OCI-LY3 (cell line): ENCODE data around the gene CKB.

ENCODE experiments used
- H2AFZ ChIP-seq: fragments of 200-600, 300-600 bp; shearing (Covaris generic); 2 replicates; pipeline ENCODE4 v1.6.0; 2014; ENCODE audit warnings: antibody characterized with exemption, low read depth, low read length
- H3K27ac ChIP-seq: fragments of 200-600, 300-600 bp; sonication (generic); 2 replicates; pipeline ENCODE4 v1.5.1; 2014; ENCODE audit warnings: mild to moderate bottlenecking, low read length, moderate library complexity, mixed read lengths
- H3K27me3 ChIP-seq: fragments of 200-600, 300-600 bp; sonication (generic); 2 replicates; pipeline ENCODE4 v1.6.1; 2014; ENCODE audit warnings: low read depth, low read length, mixed read lengths
- H3K36me3 ChIP-seq: fragments of 200-600, 300-600 bp; sonication (generic); replicated peaks from 2 replicates; pipeline ENCODE3; 2014; ENCODE audit warnings: low read depth, low read length, mixed read lengths
- H3K4me1 ChIP-seq: fragments of 300-600, 200-600 bp; sonication (generic); 2 replicates; pipeline ENCODE4 v1.6.1; 2014; ENCODE audit warnings: low read length, mixed read lengths
- H3K4me2 ChIP-seq: fragments of 200-600, 300-600 bp; sonication (generic); 2 replicates; pipeline ENCODE4 v1.6.1; 2014; ENCODE audit warnings: low read length, mixed read lengths
- H3K4me3 ChIP-seq: fragments of 300-600, 200-600 bp; sonication (generic); 2 replicates; pipeline ENCODE4 v1.5.1; 2014; ENCODE audit warnings: antibody characterized with exemption, mild to moderate bottlenecking, low read length, moderate library complexity
- H3K79me2 ChIP-seq: fragments of 300-600, 200-600 bp; shearing (Covaris generic); 2 replicates; pipeline ENCODE4 v1.6.1; 2014; ENCODE audit warnings: mild to moderate bottlenecking, low read length, mixed read lengths
- H3K9ac ChIP-seq: fragments of 300-600, 200-600 bp; shearing (Covaris generic); 2 replicates; pipeline ENCODE4 v1.6.0; 2014; ENCODE audit warnings: mild to moderate bottlenecking, low read length, moderate library complexity
- H3K9me3 ChIP-seq: fragments of 200-600, 300-600 bp; shearing (Covaris generic); 2 replicates; pipeline ENCODE4 v1.6.1; 2014; ENCODE audit warnings: low read length, mixed read lengths; ENCODE audit not compliant: insufficient read depth
- H4K20me1 ChIP-seq: fragments of 200-600, 300-600 bp; sonication (generic); 2 replicates; pipeline ENCODE4 v1.6.1; 2016; ENCODE audit warnings: low read length, mixed read lengths; ENCODE audit not compliant: insufficient read depth
- CTCF ChIP-seq: fragments of 200-600, 300-600 bp; sonication (generic); IDR thresholded peaks from 2 replicates; pipeline ENCODE4 v1.5.1; 2014; ENCODE audit warnings: antibody characterized with exemption, low read length, low read depth
- EZH2phosphoT487 ChIP-seq: fragments of 200-600 bp; shearing (Covaris generic); IDR thresholded peaks from 2 replicates; pipeline ENCODE4 v1.6.1; 2018; ENCODE audit warnings: antibody characterized with exemption, mixed run types, low read depth

CKB gene

GRCh38 chr14:103500148-103500990 is 22.3 kb downstream of the CKB start:
- H3K27ac ChIP-seq: no peak overlapping the region
- peaks cover 2% of the 10 kb centered on the region; the same call in 1 of the 2 replicates for H3K4me1 ChIP-seq
- no peaks in the 10 kb centered on the region for H3K9me3 ChIP-seq
- H3K9ac ChIP-seq: no peak overlapping the region
- no peak overlapping the region for H2AFZ ChIP-seq
- no peaks in the 10 kb centered on the region; the same call in 1 of the 2 replicates for H4K20me1 ChIP-seq
- H3K79me2 ChIP-seq: no peaks in the 10 kb centered on the region
- H3K4me2 ChIP-seq: peak overlapping the region; percentile 31; the same call in 1 of the 2 replicates
- no peak overlapping the region for H3K4me3 ChIP-seq
- TF ChIP-seq EZH2phosphoT487 (no peak), CTCF (peak; percentile 95)
- H3K36me3 ChIP-seq: peaks cover 47% of the 10 kb centered on the region
- no peaks in the 10 kb centered on the region for H3K27me3 ChIP-seq

GRCh38 chr14:103499709-103500108 is 22.9 kb downstream of the CKB start:
- H3K27ac ChIP-seq: no peak overlapping the region
- H3K36me3 ChIP-seq: peaks cover 41% of the 10 kb centered on the region

GRCh38 chr14:103496776-103497175 is 25.9 kb downstream of the CKB start:
- Histone ChIP-seq H3K79me2 (no peaks in the 10 kb centered on the region), H3K4me1 (peaks cover 2% of the 10 kb centered on the region; the same call in 1 of the 2 replicates), H2AFZ (no peak overlapping the region), H4K20me1 (no peaks in the 10 kb centered on the region; the same call in 1 of the 2 replicates), H3K27me3 (no peaks in the 10 kb centered on the region), H3K9ac (no peak overlapping the region), H3K4me2 (no peak overlapping the region), H3K4me3 (no peak overlapping the region), H3K36me3 (peaks cover 26% of the 10 kb centered on the region), H3K27ac (no peak overlapping the region), H3K9me3 (no peaks in the 10 kb centered on the region)
- TF ChIP-seq EZH2phosphoT487 (no peak), CTCF (no peak)

More at GRCh38 chr14:103499709-103500108, 22.9 kb downstream of the CKB start:
- H4K20me1 ChIP-seq: no peaks in the 10 kb centered on the region; the same call in 1 of the 2 replicates
- H3K4me2 ChIP-seq: no peak overlapping the region
- no peak overlapping the region for H3K9ac ChIP-seq
- H3K9me3 ChIP-seq: no peaks in the 10 kb centered on the region
- H3K4me1 ChIP-seq: peaks cover 2% of the 10 kb centered on the region; the same call in 1 of the 2 replicates
- no peak for TF ChIP-seq EZH2phosphoT487
- no peak for TF ChIP-seq CTCF
- H3K27me3 ChIP-seq: no peaks in the 10 kb centered on the region
- no peaks in the 10 kb centered on the region for H3K79me2 ChIP-seq
- no peak overlapping the region for H3K4me3 ChIP-seq
- no peak overlapping the region for H2AFZ ChIP-seq

GRCh38 chr14:103495854-103496253 is 26.8 kb downstream of the CKB start:
- no peaks in the 10 kb centered on the region for H4K20me1 ChIP-seq
- no peaks in the 10 kb centered on the region for H3K9me3 ChIP-seq
- peaks cover 2% of the 10 kb centered on the region; the same call in 1 of the 2 replicates for H3K4me1 ChIP-seq
- TF ChIP-seq EZH2phosphoT487 (no peak), CTCF (no peak)
- H3K79me2 ChIP-seq: no peaks in the 10 kb centered on the region
- no peak overlapping the region for H3K4me2 ChIP-seq
- no peak overlapping the region for H3K27ac ChIP-seq
- H3K27me3 ChIP-seq: no peaks in the 10 kb centered on the region
- no peak overlapping the region for H2AFZ ChIP-seq
- peaks cover 26% of the 10 kb centered on the region for H3K36me3 ChIP-seq
- H3K9ac ChIP-seq: no peak overlapping the region
- H3K4me3 ChIP-seq: no peak overlapping the region
